Mesenchymal stem cell (in vitro differentiated cells and primary cell): ENCODE results near the gene HDGF.
"Not testable (repeated sequence)": the region's sequence is repeated elsewhere in the genome, so short reads cannot be mapped to it uniquely, and the experiment has no call there.

ENCODE experiments used
- DNase-seq: peaks from one replicate; pipeline ENCODE4 v3.0.0-alpha.2; 2013
- H2AFZ ChIP-seq: one replicate; pipeline ENCODE4 v1.6.1; 2013; ENCODE audit warnings: low read depth, mild to moderate bottlenecking, control low read depth, inconsistent platforms, low read length, moderate library complexity
- H2AK5ac ChIP-seq: 2 replicates; pipeline ENCODE4 v1.6.1; 2013; ENCODE audit warnings: low read length, moderate library complexity, mild to moderate bottlenecking, inconsistent platforms; ENCODE audit not compliant: severe bottlenecking
- H2BK120ac ChIP-seq: one replicate; pipeline ENCODE4 v1.6.1; 2013; ENCODE audit warnings: low read depth, mild to moderate bottlenecking, inconsistent platforms, low read length, moderate library complexity
- H2BK12ac ChIP-seq, 2 experiments: one replicate each; pipeline ENCODE4 v1.6.1; 2013; ENCODE audit warnings: inconsistent platforms in 2 of 2, low read length in 2 of 2, mild to moderate bottlenecking in 2 of 2, moderate library complexity in 2 of 2, control low read depth in 1 of 2
- H2BK15ac ChIP-seq: one replicate; pipeline ENCODE4 v1.6.1; 2013; ENCODE audit warnings: mild to moderate bottlenecking, low read depth, inconsistent platforms; ENCODE audit not compliant: poor library complexity, severe bottlenecking
- H2BK5ac ChIP-seq: 2 replicates; pipeline ENCODE4 v1.6.1; 2013; ENCODE audit warnings: low read depth, mild to moderate bottlenecking, low read length, control low read depth, inconsistent platforms; ENCODE audit not compliant: poor library complexity, severe bottlenecking
- H3K14ac ChIP-seq, 2 experiments: one replicate each; pipeline ENCODE4 v1.6.1; 2013; ENCODE audit warnings: inconsistent platforms in 2 of 2, low read length in 2 of 2, control low read depth in 1 of 2, mild to moderate bottlenecking in 1 of 2, moderate library complexity in 1 of 2
- H3K18ac ChIP-seq, 2 experiments: one replicate each; pipeline ENCODE4 v1.6.1; 2013; ENCODE audit warnings: inconsistent platforms in 2 of 2, low read length in 2 of 2, control low read depth in 1 of 2, low read depth in 1 of 2, mild to moderate bottlenecking in 1 of 2
- H3K23ac ChIP-seq, 2 experiments: one replicate each; pipeline ENCODE4 v1.6.1; 2013; ENCODE audit warnings: inconsistent platforms in 2 of 2, low read length in 2 of 2, mild to moderate bottlenecking in 2 of 2, moderate library complexity in 2 of 2, control low read depth in 1 of 2
- H3K27ac ChIP-seq: 2 replicates; pipeline ENCODE4 v1.5.1; 2013; ENCODE audit warnings: mild to moderate bottlenecking, moderate library complexity, low read length, control low read depth, inconsistent platforms; ENCODE audit not compliant: poor library complexity, severe bottlenecking
- H3K27me3 ChIP-seq, 2 experiments: 2 replicates each; pipeline versions ENCODE4 v1.6.1 to v1.7.0; 2013; ENCODE audit warnings: low read length in 2 of 2, mild to moderate bottlenecking in 2 of 2, moderate library complexity in 2 of 2, control low read depth in 1 of 2, inconsistent platforms in 1 of 2; ENCODE audit not compliant: control insufficient read depth in 1 of 2, insufficient read depth in 1 of 2
- H3K36me3 ChIP-seq, 2 experiments: 2 replicates each; pipeline versions ENCODE4 v1.6.1 to v1.7.0; 2013; ENCODE audit warnings: low read length in 2 of 2, control low read depth in 1 of 2, inconsistent platforms in 1 of 2, low read depth in 1 of 2, mild to moderate bottlenecking in 1 of 2; ENCODE audit not compliant: insufficient read depth in 2 of 2, control insufficient read depth in 1 of 2
- H3K4ac ChIP-seq, 2 experiments: one replicate each; pipeline ENCODE4 v1.6.1; 2013; ENCODE audit warnings: inconsistent platforms in 2 of 2, low read length in 2 of 2, mild to moderate bottlenecking in 2 of 2, moderate library complexity in 2 of 2, control low read depth in 1 of 2, low read depth in 1 of 2
- H3K4me1 ChIP-seq: 2 replicates; pipeline ENCODE4 v1.6.1; 2013; ENCODE audit warnings: low read depth, low read length, control low read depth; ENCODE audit not compliant: control insufficient read depth, insufficient read depth
- H3K4me2 ChIP-seq: 2 replicates; pipeline ENCODE4 v1.6.1; 2013; ENCODE audit warnings: low read length, mild to moderate bottlenecking, inconsistent platforms; ENCODE audit not compliant: poor library complexity, severe bottlenecking
- H3K4me3 ChIP-seq, 2 experiments: 2 replicates each; pipeline versions ENCODE4 v1.5.1 to v1.7.0; 2013; ENCODE audit warnings: low read length in 2 of 2, mild to moderate bottlenecking in 2 of 2, control low read depth in 1 of 2, low read depth in 1 of 2; ENCODE audit not compliant: insufficient read depth in 1 of 2
- H3K79me1 ChIP-seq: replicated peaks from 2 replicates; pipeline ENCODE4 v1.6.1; 2013; ENCODE audit warnings: mild to moderate bottlenecking, control low read depth, low read length, inconsistent platforms; ENCODE audit not compliant: poor library complexity, severe bottlenecking
- H3K9ac ChIP-seq: 2 replicates; pipeline ENCODE4 v1.7.0; 2013; ENCODE audit warnings: mild to moderate bottlenecking, low read length, moderate library complexity
- H3K9me3 ChIP-seq: 2 replicates; pipeline ENCODE4 v1.7.0; 2013; ENCODE audit warnings: mild to moderate bottlenecking, low read length; ENCODE audit not compliant: control insufficient read depth
- H4K8ac ChIP-seq: one replicate; pipeline ENCODE4 v1.6.1; 2013; ENCODE audit warnings: inconsistent platforms, mild to moderate bottlenecking, low read length, moderate library complexity
- H4K91ac ChIP-seq: one replicate; pipeline ENCODE4 v1.6.1; 2013; ENCODE audit warnings: mild to moderate bottlenecking, low read length, inconsistent platforms
- WGBS: methylation state at CpG from one replicate; pipeline ENCODE4 v1.1.7; 2013; ENCODE audit warnings: mixed read lengths; 5-methylcytosine and 5-hydroxymethylcytosine counted together

The HDGF gene

GRCh38 chr1:156760796-156761104, 9.3 kb upstream of the HDGF start:
- Histone ChIP-seq H4K8ac (no peak overlapping the region), H3K9ac (no peak overlapping the region), H3K27me3 (no peaks in the 10 kb centered on the region), H3K23ac (no peak overlapping the region), H3K4me2 (no peak overlapping the region), H2BK120ac (no peak overlapping the region), H2AK5ac (no peak overlapping the region), H3K27ac (no peak overlapping the region), H2BK15ac (no peak overlapping the region), H3K4me3 (no peak overlapping the region), H3K36me3 (no peaks in the 10 kb centered on the region), H2BK5ac (no peak overlapping the region), H3K14ac (no peak overlapping the region), H2BK12ac (no peak overlapping the region), H3K4me1 (peaks cover 3% of the 10 kb centered on the region), H3K18ac (no peak overlapping the region), H2AFZ (no peak overlapping the region), H3K79me1 (peaks cover 4% of the 10 kb centered on the region), H4K91ac (no peak overlapping the region), H3K4ac (no peak overlapping the region), H3K9me3 (no peaks in the 10 kb centered on the region)
- DNase-seq = no peak
- WGBS = 94% methylated on average over 4 of the region's 4 CpGs

- no peak overlapping the region for H3K27ac ChIP-seq
- H4K8ac ChIP-seq = no peak overlapping the region
- no peak for DNase-seq
- no peak overlapping the region for H2BK120ac ChIP-seq
- no peak overlapping the region for H2BK15ac ChIP-seq
- H3K23ac ChIP-seq = no peak overlapping the region
- H3K79me1 ChIP-seq = peaks cover 6% of the 10 kb centered on the region
- H3K9me3 ChIP-seq = no peaks in the 10 kb centered on the region
- no peaks in the 10 kb centered on the region for H3K27me3 ChIP-seq
- no peak overlapping the region for H3K4me3 ChIP-seq
- H3K9ac ChIP-seq = no peak overlapping the region
- no peak overlapping the region for H3K4ac ChIP-seq
- no peak overlapping the region for H2AK5ac ChIP-seq
- 82% methylated on average over 5 of the region's 6 CpGs for WGBS
- H3K4me2 ChIP-seq = no peak overlapping the region
- no peak overlapping the region for H4K91ac ChIP-seq
- no peak overlapping the region for H2AFZ ChIP-seq
- no peak overlapping the region for H3K14ac ChIP-seq
- H2BK12ac ChIP-seq = no peak overlapping the region
- no peak overlapping the region for H2BK5ac ChIP-seq
- H3K36me3 ChIP-seq = no peaks in the 10 kb centered on the region
- no peak overlapping the region for H3K18ac ChIP-seq
- peaks cover 3% of the 10 kb centered on the region for H3K4me1 ChIP-seq
These were observed 8.8 kb upstream of the HDGF start for GRCh38 chr1:156760092-156760795.

GRCh38 chr1:156757572-156758253, 6.2 kb upstream of the HDGF start:
- not testable (repeated sequence) for H2AFZ ChIP-seq, H4K8ac ChIP-seq
- WGBS = 96% methylated on average over 10 of the region's 10 CpGs

DNA sequence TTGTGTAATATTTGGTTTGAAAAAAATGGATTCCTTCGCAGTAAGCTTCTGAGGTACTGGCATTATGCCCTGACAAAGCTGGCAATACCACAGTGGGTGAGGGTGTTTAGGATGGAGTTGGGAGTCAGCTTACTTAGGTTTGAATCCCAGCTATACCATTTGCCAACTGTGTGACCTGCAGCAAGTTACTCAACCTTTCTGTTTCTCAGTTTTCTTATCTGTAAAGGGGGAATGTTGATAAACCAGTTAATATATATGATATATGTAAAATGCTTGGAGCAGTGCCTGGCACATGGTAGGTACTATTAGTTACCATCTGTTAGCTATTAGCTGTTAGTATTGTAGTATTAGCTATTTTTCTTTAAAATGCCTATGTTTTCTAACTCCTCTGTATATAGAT, 4.9 kb upstream of the HDGF start:
- Histone ChIP-seq H3K14ac (no peak overlapping the region), H3K4ac (no peak overlapping the region), H3K23ac (no peak overlapping the region), H4K91ac (no peak overlapping the region), H2BK15ac (peak overlapping the region; percentile 28), H3K9ac (no peak overlapping the region), H3K9me3 (no peaks in the 10 kb centered on the region), H3K36me3 (peaks cover 0 to 2% of the 10 kb centered on the region in 2 experiments), H2BK5ac (no peak overlapping the region), H2AFZ (no peak overlapping the region), H3K4me3 (no peak overlapping the region), H3K27me3 (no peaks in the 10 kb centered on the region), H2AK5ac (no peak overlapping the region), H3K4me2 (no peak overlapping the region), H3K27ac (no peak overlapping the region), H4K8ac (no peak overlapping the region), H3K18ac (no peak overlapping the region), H2BK120ac (no peak overlapping the region), H3K79me1 (peaks cover 12% of the 10 kb centered on the region), H3K4me1 (peaks cover 7% of the 10 kb centered on the region), H2BK12ac (no peak overlapping the region)
- DNase-seq = no peak
- WGBS = 93% methylated on average over 1 of the region's 1 CpG

More at GRCh38 chr1:156757572-156758253, 6.2 kb upstream of the HDGF start:
- H2AK5ac ChIP-seq, DNase-seq, H3K23ac ChIP-seq, H2BK15ac ChIP-seq, H3K27ac ChIP-seq, H3K4me2 ChIP-seq, H2BK12ac ChIP-seq, H3K36me3 ChIP-seq, H3K18ac ChIP-seq, H3K4me1 ChIP-seq, H2BK5ac ChIP-seq, H2BK120ac ChIP-seq, H4K91ac ChIP-seq, H3K4me3 ChIP-seq, H3K9ac ChIP-seq, H3K14ac ChIP-seq, H3K4ac ChIP-seq, H3K27me3 ChIP-seq, H3K9me3 ChIP-seq: not testable (repeated sequence)
- H3K79me1 ChIP-seq = peaks cover 12% of the 10 kb centered on the region
